Measurements from ENCODE around the gene KCND2.

Gene KCND2

GRCh38 chr7:120521761-120522737 lies 249.1 kb downstream of the KCND2 start:
- H3K36me3 ChIP-seq (ENCODE audit: insufficient read depth, insufficient read length, low read length), result no peaks in the 10 kb centered on the region
- H3K4me3 ChIP-seq (ENCODE audit: insufficient read length, low read depth), result no peak overlapping the region
- DNase-seq (ENCODE audit: low read depth, low spot score), result peak; percentile 67
- no peaks in the 10 kb centered on the region for H3K4me1 ChIP-seq (ENCODE audit: insufficient read depth, insufficient read length)
- peaks cover 9% of the 10 kb centered on the region; the same call in 1 of the 2 replicates for H3K9me3 ChIP-seq (ENCODE audit: insufficient read depth, low read length)
- no peak overlapping the region for H3K9ac ChIP-seq (ENCODE audit: insufficient read length, low read depth)
- H3K27me3 ChIP-seq (ENCODE audit: insufficient read depth, insufficient read length), result no peaks in the 10 kb centered on the region
- no peak for TF ChIP-seq ZNF274 (IDR thresholded peaks at IDR 0.05; ENCODE audit: low read depth, low read length)
- TF ChIP-seq YY1 (IDR thresholded peaks at IDR 0.05; ENCODE audit: insufficient read depth, insufficient read length), result no peak
- TF ChIP-seq SUZ12 (IDR thresholded peaks at IDR 0.05; ENCODE audit: extremely low read depth, insufficient read depth, insufficient read length), result no peak

GRCh38 chr7:120523985-120524384 lies 251.0 kb downstream of the KCND2 start:
- H3K9me3 ChIP-seq (ENCODE audit: insufficient read depth, low read length), result peaks cover 9% of the 10 kb centered on the region; the same call in 1 of the 2 replicates
- H3K4me1 ChIP-seq (ENCODE audit: insufficient read depth, insufficient read length), result no peaks in the 10 kb centered on the region
- H3K36me3 ChIP-seq (ENCODE audit: insufficient read depth, insufficient read length, low read length), result no peaks in the 10 kb centered on the region
- TF ChIP-seq SUZ12 (IDR thresholded peaks at IDR 0.05; ENCODE audit: extremely low read depth, insufficient read depth, insufficient read length), result no peak
- no peak for TF ChIP-seq YY1 (IDR thresholded peaks at IDR 0.05; ENCODE audit: insufficient read depth, insufficient read length)
- TF ChIP-seq ZNF274 (IDR thresholded peaks at IDR 0.05; ENCODE audit: low read depth, low read length), result no peak
- H3K27me3 ChIP-seq (ENCODE audit: insufficient read depth, insufficient read length), result no peaks in the 10 kb centered on the region
- H3K4me3 ChIP-seq (ENCODE audit: insufficient read length, low read depth), result no peak overlapping the region
- no peak for DNase-seq (ENCODE audit: low read depth, low spot score)
- H3K9ac ChIP-seq (ENCODE audit: insufficient read length, low read depth), result no peak overlapping the region

- no peak overlapping the region for H3K9ac ChIP-seq (ENCODE audit: insufficient read length, low read depth)
- DNase-seq (ENCODE audit: low read depth, low spot score), result no peak
- H3K4me3 ChIP-seq (ENCODE audit: insufficient read length, low read depth), result no peak overlapping the region
- 0 out of 2 replicates have a peak, but pooled peaks cover 6% of the 10 kb centered on the region for H3K9me3 ChIP-seq (ENCODE audit: insufficient read depth, low read length)
- no peaks in the 10 kb centered on the region for H3K27me3 ChIP-seq (ENCODE audit: insufficient read depth, insufficient read length)
- H3K4me1 ChIP-seq (ENCODE audit: insufficient read depth, insufficient read length), result no peaks in the 10 kb centered on the region
- no peaks in the 10 kb centered on the region for H3K36me3 ChIP-seq (ENCODE audit: insufficient read depth, insufficient read length, low read length)
- TF ChIP-seq SUZ12 (IDR thresholded peaks at IDR 0.05; ENCODE audit: extremely low read depth, insufficient read depth, insufficient read length) (no peak), ZNF274 (IDR thresholded peaks at IDR 0.05; ENCODE audit: low read depth, low read length) (no peak), YY1 (IDR thresholded peaks at IDR 0.05; ENCODE audit: insufficient read depth, insufficient read length) (no peak)
Measured at GRCh38 chr7:120526902-120527509, 254.0 kb downstream of the KCND2 start.

GRCh38 chr7:120529736-120530135 lies 256.8 kb downstream of the KCND2 start:
- no peaks in the 10 kb centered on the region for H3K4me1 ChIP-seq (ENCODE audit: insufficient read depth, insufficient read length)
- DNase-seq (ENCODE audit: low read depth, low spot score), result no peak
- TF ChIP-seq YY1 (IDR thresholded peaks at IDR 0.05; ENCODE audit: insufficient read depth, insufficient read length), result no peak

GRCh38 chr7:120538335-120538734 lies 265.4 kb downstream of the KCND2 start:
- Histone ChIP-seq H3K9me3 (ENCODE audit: insufficient read depth, low read length) (no peaks in the 10 kb centered on the region), H3K4me3 (ENCODE audit: insufficient read length, low read depth) (no peak overlapping the region), H3K9ac (ENCODE audit: insufficient read length, low read depth) (no peak overlapping the region), H3K4me1 (ENCODE audit: insufficient read depth, insufficient read length) (no peaks in the 10 kb centered on the region), H3K36me3 (ENCODE audit: insufficient read depth, insufficient read length, low read length) (no peaks in the 10 kb centered on the region), H3K27me3 (ENCODE audit: insufficient read depth, insufficient read length) (no peaks in the 10 kb centered on the region)
- TF ChIP-seq SUZ12 (IDR thresholded peaks at IDR 0.05; ENCODE audit: extremely low read depth, insufficient read depth, insufficient read length) (no peak), ZNF274 (IDR thresholded peaks at IDR 0.05; ENCODE audit: low read depth, low read length) (no peak), YY1 (IDR thresholded peaks at IDR 0.05; ENCODE audit: insufficient read depth, insufficient read length) (no peak)
- no peak for DNase-seq (ENCODE audit: low read depth, low spot score)

More at GRCh38 chr7:120529736-120530135, 256.8 kb downstream of the KCND2 start:
- no peaks in the 10 kb centered on the region for H3K9me3 ChIP-seq (ENCODE audit: insufficient read depth, low read length)
- no peak overlapping the region for H3K4me3 ChIP-seq (ENCODE audit: insufficient read length, low read depth)
- no peak overlapping the region for H3K9ac ChIP-seq (ENCODE audit: insufficient read length, low read depth)
- no peaks in the 10 kb centered on the region for H3K36me3 ChIP-seq (ENCODE audit: insufficient read depth, insufficient read length, low read length)
- no peaks in the 10 kb centered on the region for H3K27me3 ChIP-seq (ENCODE audit: insufficient read depth, insufficient read length)

- H3K9me3 ChIP-seq (ENCODE audit: insufficient read depth, low read length), result no peaks in the 10 kb centered on the region
- no peaks in the 10 kb centered on the region for H3K36me3 ChIP-seq (ENCODE audit: insufficient read depth, insufficient read length, low read length)
- H3K27me3 ChIP-seq (ENCODE audit: insufficient read depth, insufficient read length), result no peaks in the 10 kb centered on the region
- no peak overlapping the region for H3K9ac ChIP-seq (ENCODE audit: insufficient read length, low read depth)
- TF ChIP-seq SUZ12 (IDR thresholded peaks at IDR 0.05; ENCODE audit: extremely low read depth, insufficient read depth, insufficient read length) (no peak), YY1 (IDR thresholded peaks at IDR 0.05; ENCODE audit: insufficient read depth, insufficient read length) (no peak), ZNF274 (IDR thresholded peaks at IDR 0.05; ENCODE audit: low read depth, low read length) (no peak)
- no peak for DNase-seq (ENCODE audit: low read depth, low spot score)
- H3K4me1 ChIP-seq (ENCODE audit: insufficient read depth, insufficient read length), result no peaks in the 10 kb centered on the region
- H3K4me3 ChIP-seq (ENCODE audit: insufficient read length, low read depth), result no peak overlapping the region
Measured at GRCh38 chr7:120539321-120539720, 266.3 kb downstream of the KCND2 start.

GRCh38 chr7:120547605-120548004 lies 274.6 kb downstream of the KCND2 start:
- DNase-seq (ENCODE audit: low read depth, low spot score), result no peak
- no peaks in the 10 kb centered on the region for H3K4me1 ChIP-seq (ENCODE audit: insufficient read depth, insufficient read length)
- TF ChIP-seq ZNF274 (IDR thresholded peaks at IDR 0.05; ENCODE audit: low read depth, low read length) (no peak), YY1 (IDR thresholded peaks at IDR 0.05; ENCODE audit: insufficient read depth, insufficient read length) (no peak), SUZ12 (IDR thresholded peaks at IDR 0.05; ENCODE audit: extremely low read depth, insufficient read depth, insufficient read length) (no peak)
- no peak overlapping the region for H3K4me3 ChIP-seq (ENCODE audit: insufficient read length, low read depth)
- H3K36me3 ChIP-seq (ENCODE audit: insufficient read depth, insufficient read length, low read length), result no peaks in the 10 kb centered on the region
- H3K9ac ChIP-seq (ENCODE audit: insufficient read length, low read depth), result no peak overlapping the region
- H3K9me3 ChIP-seq (ENCODE audit: insufficient read depth, low read length), result no peaks in the 10 kb centered on the region
- no peaks in the 10 kb centered on the region for H3K27me3 ChIP-seq (ENCODE audit: insufficient read depth, insufficient read length)

Measured in NT2/D1 (cell line).